HG03095 (cell line): Measurements from ENCODE around the gene PANX2.

ENCODE experiments used
- ATAC-seq: cut with Tn5 transposase; IDR thresholded peaks from one replicate; pipeline ENCODE4 v1.9.1; 2021; ENCODE audit warnings: moderate library complexity; ENCODE audit not compliant: unreplicated experiment

PANX2 gene

GRCh38 chr22:50211147-50211546 lies 40.6 kb downstream of the PANX2 start:
- ATAC-seq = no peak

GRCh38 chr22:50213263-50213662 lies 42.7 kb downstream of the PANX2 start:
- ATAC-seq = no peak

- no peak for ATAC-seq
Observed at GRCh38 chr22:50215297-50216054, 44.9 kb downstream of the PANX2 start.

GRCh38 chr22:50216055-50216683 lies 45.6 kb downstream of the PANX2 start:
- no peak for ATAC-seq

GRCh38 chr22:50216684-50217520 lies 46.4 kb downstream of the PANX2 start:
- no peak for ATAC-seq

- no peak for ATAC-seq
Observed at GRCh38 chr22:50217543-50218152, 47.1 kb downstream of the PANX2 start.

GRCh38 chr22:50218153-50218995 lies 47.8 kb downstream of the PANX2 start:
- no peak for ATAC-seq

- no peak for ATAC-seq
Observed at GRCh38 chr22:50218996-50219727, 48.6 kb downstream of the PANX2 start.

GRCh38 chr22:50219800-50220602 lies 49.5 kb downstream of the PANX2 start:
- no peak for ATAC-seq

GRCh38 chr22:50220603-50221409 lies 50.3 kb downstream of the PANX2 start:
- no peak for ATAC-seq

- no peak for ATAC-seq
Observed at GRCh38 chr22:50221410-50222300, 51.1 kb downstream of the PANX2 start.

GRCh38 chr22:50222508-50222907 lies 52.0 kb downstream of the PANX2 start:
- no peak for ATAC-seq

GRCh38 chr22:50224071-50224470 lies 53.5 kb downstream of the PANX2 start:
- ATAC-seq = no peak

- ATAC-seq = no peak
Observed at GRCh38 chr22:50225200-50225969, 54.9 kb downstream of the PANX2 start.

GRCh38 chr22:50226063-50226874 lies 55.7 kb downstream of the PANX2 start:
- no peak for ATAC-seq

- ATAC-seq = no peak
Observed at GRCh38 chr22:50226875-50227165, 56.3 kb downstream of the PANX2 start.
